GM18867 (cell line): ENCODE measurements around the gene CNP.

ENCODE experiments used
- ATAC-seq: cut with Tn5 transposase; IDR thresholded peaks from one replicate; pipeline ENCODE4 v1.9.1; 2021; ENCODE audit warnings: mild to moderate bottlenecking, moderate library complexity; ENCODE audit not compliant: unreplicated experiment

Gene CNP

GRCh38 chr17:41941168-41941567 is 25.4 kb upstream of the CNP start:
- ATAC-seq, result no peak

GRCh38 chr17:41942626-41943373 is 23.8 kb upstream of the CNP start:
- no peak for ATAC-seq

- no peak for ATAC-seq
Measured at GRCh38 chr17:41943492-41943891, 23.1 kb upstream of the CNP start.

GRCh38 chr17:41944943-41945342 is 21.7 kb upstream of the CNP start:
- ATAC-seq, result no peak

GRCh38 chr17:41948762-41949460 is 17.7 kb upstream of the CNP start:
- ATAC-seq, result no peak

- ATAC-seq, result no peak
Measured at GRCh38 chr17:41956522-41956921, 10.1 kb upstream of the CNP start.

- no peak for ATAC-seq
Measured at GRCh38 chr17:41957031-41957868, 9.3 kb upstream of the CNP start.

GRCh38 chr17:41957869-41958439 is 8.6 kb upstream of the CNP start:
- ATAC-seq, result no peak

- ATAC-seq, result no peak
Measured at GRCh38 chr17:41959030-41959335, 7.6 kb upstream of the CNP start.

- ATAC-seq, result no peak
Measured at GRCh38 chr17:41959336-41960095, 7.1 kb upstream of the CNP start.

GRCh38 chr17:41962111-41962510 is 4.5 kb upstream of the CNP start:
- no peak for ATAC-seq

- ATAC-seq, result no peak
Measured at GRCh38 chr17:41962768-41963434, 3.7 kb upstream of the CNP start.

GRCh38 chr17:41965694-41966462 is 717 bp upstream of the CNP start:
- no peak for ATAC-seq

GRCh38 chr17:41967141-41967920 is 736 bp downstream of the CNP start:
- ATAC-seq, result no peak

- no peak for ATAC-seq
Measured at GRCh38 chr17:41967921-41968578, 1.5 kb downstream of the CNP start.

- no peak for ATAC-seq
Measured at GRCh38 chr17:41968676-41969075, 2.1 kb downstream of the CNP start.

GRCh38 chr17:41970901-41971331 is 4.3 kb downstream of the CNP start:
- ATAC-seq, result no peak
